NCI-H2227 (cell line): ENCODE measurements around the gene PGAM2.
"Not testable (repeated sequence)": the region's sequence is repeated elsewhere in the genome, so short reads cannot be mapped to it uniquely, and the experiment has no call there.

Experiments
- DNase-seq: peaks from one replicate; lab custom pipeline; 2025; ENCODE audit not compliant: unreplicated experiment; lab: John Stamatoyannopoulos, UW

The PGAM2 gene

GRCh38 chr7:44052771-44053365 is 12.5 kb downstream of the PGAM2 start:
- no peak for DNase-seq

- DNase-seq = no peak
Observed at GRCh38 chr7:44051611-44052220, 13.7 kb downstream of the PGAM2 start.

- no peak for DNase-seq
Observed at GRCh38 chr7:44050915-44051560, 14.3 kb downstream of the PGAM2 start.

- no peak for DNase-seq
Observed at GRCh38 chr7:44050121-44050914, 15.0 kb downstream of the PGAM2 start.

- DNase-seq = no peak
Observed at GRCh38 chr7:44048031-44048795, 17.2 kb downstream of the PGAM2 start.

- DNase-seq = no peak
Observed at GRCh38 chr7:44046321-44047061, 18.9 kb downstream of the PGAM2 start.

- DNase-seq = no peak
Observed at GRCh38 chr7:44045226-44046014, 19.9 kb downstream of the PGAM2 start.

GRCh38 chr7:44044315-44045225 is 20.8 kb downstream of the PGAM2 start, which contains the start of gene DBNL:
Gene DBNL (plus strand): TSS chr7:44044702. CDS start chr7:44044738, 36 bp downstream.
- DNase-seq = peak; percentile 91

GRCh38 chr7:44043902-44044301 is 21.5 kb downstream of the PGAM2 start:
- DNase-seq = peak; percentile 16

- DNase-seq = no peak
Observed at GRCh38 chr7:44042221-44042620, 23.1 kb downstream of the PGAM2 start.

GRCh38 chr7:44040493-44040891 is 24.9 kb downstream of the PGAM2 start:
- DNase-seq = peak; percentile 55

- DNase-seq = not testable (repeated sequence)
Observed at GRCh38 chr7:44039800-44040492, 25.4 kb downstream of the PGAM2 start.

- DNase-seq = peak; percentile 82
Observed at GRCh38 chr7:44038961-44039558, 26.3 kb downstream of the PGAM2 start.

GRCh38 chr7:44038553-44038952 is 26.8 kb downstream of the PGAM2 start:
- not testable (repeated sequence) for DNase-seq

- DNase-seq = not testable (repeated sequence)
Observed at GRCh38 chr7:44037951-44038350, 27.4 kb downstream of the PGAM2 start.

- DNase-seq = not testable (repeated sequence)
Observed at GRCh38 chr7:44036364-44036763, 29.0 kb downstream of the PGAM2 start.
